A549 (cell line): ENCODE data around the gene CD58.

Experiments used
- EP300 ChIP-seq, 2 experiments: fragments of >200 bp; sonication (Bioruptor Twin); formaldehyde crosslinking; IDR thresholded peaks; 2 replicates in 1 of 2; 3 replicates in 1 of 2; pipeline ENCODE4 v1.6.1; 2016 to 2017
- HDAC2 ChIP-seq: fragments of 200-600 bp; sonication (generic); IDR thresholded peaks from 2 replicates; pipeline ENCODE4 v1.6.1; 2016
- POLR2A ChIP-seq: IDR thresholded peaks from 2 replicates; pipeline ENCODE4 v1.6.1; 2012; ENCODE audit warnings: mild to moderate bottlenecking, low read length
- RNF2 ChIP-seq: fragments of 200-600 bp; sonication (generic); IDR thresholded peaks from 2 replicates; pipeline ENCODE4 v1.6.1; 2016; ENCODE audit warnings: low read depth, mild to moderate bottlenecking, antibody characterized with exemption, moderate library complexity, borderline replicate concordance
- SMC3 ChIP-seq: fragments of >200 bp; sonication (Bioruptor Twin); formaldehyde crosslinking; IDR thresholded peaks from 3 replicates; pipeline ENCODE4 v1.6.1; 2018; ENCODE audit warnings: inconsistent platforms
- TF ChIP-seq, protein P1 (sequence below): IDR thresholded peaks from 2 replicates; pipeline ENCODE4 v1.6.1; 2012; ENCODE audit warnings: low read depth, borderline replicate concordance
- TF ChIP-seq, protein P2 (sequence below): fragments of 150-350 bp; IDR thresholded peaks from 2 replicates; pipeline ENCODE4 v1.6.1; 2014; ENCODE audit warnings: low read depth, mild to moderate bottlenecking, low read length
- TF ChIP-seq, protein P3 (sequence below): fragments of >200 bp; sonication (Bioruptor Twin); formaldehyde crosslinking; IDR thresholded peaks from 3 replicates; pipeline ENCODE4 v1.5.1; 2016
- TF ChIP-seq, protein P4 (sequence below): fragments of 200-600 bp; sonication (generic); IDR thresholded peaks from 2 replicates; pipeline ENCODE4 v1.6.1; 2016; ENCODE audit warnings: antibody characterized with exemption, mild to moderate bottlenecking, moderate library complexity

DNA sequence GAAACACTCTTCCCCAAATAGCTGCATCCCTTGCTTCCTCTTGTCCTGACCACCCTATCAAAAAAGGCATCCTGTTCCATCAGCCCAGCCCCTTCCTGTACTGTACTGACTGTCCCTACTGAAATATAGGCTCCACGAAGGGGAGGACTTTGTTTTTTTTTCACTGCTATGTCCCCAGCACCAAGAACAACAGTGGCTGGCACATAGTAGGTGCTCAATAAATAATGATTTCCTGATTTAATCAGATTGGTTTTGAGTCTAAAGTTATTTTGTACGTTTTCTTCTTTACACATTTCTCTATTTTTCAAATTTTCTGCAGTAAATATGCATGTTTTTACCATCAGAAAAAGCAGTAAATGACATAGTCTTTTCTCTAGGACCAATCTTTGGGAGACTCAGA is 73.9 kb downstream of the CD58 start:
- TF ChIP-seq, protein P1, sequence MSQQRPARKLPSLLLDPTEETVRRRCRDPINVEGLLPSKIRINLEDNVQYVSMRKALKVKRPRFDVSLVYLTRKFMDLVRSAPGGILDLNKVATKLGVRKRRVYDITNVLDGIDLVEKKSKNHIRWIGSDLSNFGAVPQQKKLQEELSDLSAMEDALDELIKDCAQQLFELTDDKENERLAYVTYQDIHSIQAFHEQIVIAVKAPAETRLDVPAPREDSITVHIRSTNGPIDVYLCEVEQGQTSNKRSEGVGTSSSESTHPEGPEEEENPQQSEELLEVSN: no peak
- TF ChIP-seq, protein P2, sequence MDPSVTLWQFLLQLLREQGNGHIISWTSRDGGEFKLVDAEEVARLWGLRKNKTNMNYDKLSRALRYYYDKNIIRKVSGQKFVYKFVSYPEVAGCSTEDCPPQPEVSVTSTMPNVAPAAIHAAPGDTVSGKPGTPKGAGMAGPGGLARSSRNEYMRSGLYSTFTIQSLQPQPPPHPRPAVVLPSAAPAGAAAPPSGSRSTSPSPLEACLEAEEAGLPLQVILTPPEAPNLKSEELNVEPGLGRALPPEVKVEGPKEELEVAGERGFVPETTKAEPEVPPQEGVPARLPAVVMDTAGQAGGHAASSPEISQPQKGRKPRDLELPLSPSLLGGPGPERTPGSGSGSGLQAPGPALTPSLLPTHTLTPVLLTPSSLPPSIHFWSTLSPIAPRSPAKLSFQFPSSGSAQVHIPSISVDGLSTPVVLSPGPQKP: no peak
- TF ChIP-seq POLR2A: no peak
- TF ChIP-seq, protein P3, sequence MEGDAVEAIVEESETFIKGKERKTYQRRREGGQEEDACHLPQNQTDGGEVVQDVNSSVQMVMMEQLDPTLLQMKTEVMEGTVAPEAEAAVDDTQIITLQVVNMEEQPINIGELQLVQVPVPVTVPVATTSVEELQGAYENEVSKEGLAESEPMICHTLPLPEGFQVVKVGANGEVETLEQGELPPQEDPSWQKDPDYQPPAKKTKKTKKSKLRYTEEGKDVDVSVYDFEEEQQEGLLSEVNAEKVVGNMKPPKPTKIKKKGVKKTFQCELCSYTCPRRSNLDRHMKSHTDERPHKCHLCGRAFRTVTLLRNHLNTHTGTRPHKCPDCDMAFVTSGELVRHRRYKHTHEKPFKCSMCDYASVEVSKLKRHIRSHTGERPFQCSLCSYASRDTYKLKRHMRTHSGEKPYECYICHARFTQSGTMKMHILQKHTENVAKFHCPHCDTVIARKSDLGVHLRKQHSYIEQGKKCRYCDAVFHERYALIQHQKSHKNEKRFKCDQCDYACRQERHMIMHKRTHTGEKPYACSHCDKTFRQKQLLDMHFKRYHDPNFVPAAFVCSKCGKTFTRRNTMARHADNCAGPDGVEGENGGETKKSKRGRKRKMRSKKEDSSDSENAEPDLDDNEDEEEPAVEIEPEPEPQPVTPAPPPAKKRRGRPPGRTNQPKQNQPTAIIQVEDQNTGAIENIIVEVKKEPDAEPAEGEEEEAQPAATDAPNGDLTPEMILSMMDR: no peak
- TF ChIP-seq EP300 (IDR thresholded peaks at IDR 0.05): no peak
- no peak for TF ChIP-seq RNF2
- TF ChIP-seq, protein P4, sequence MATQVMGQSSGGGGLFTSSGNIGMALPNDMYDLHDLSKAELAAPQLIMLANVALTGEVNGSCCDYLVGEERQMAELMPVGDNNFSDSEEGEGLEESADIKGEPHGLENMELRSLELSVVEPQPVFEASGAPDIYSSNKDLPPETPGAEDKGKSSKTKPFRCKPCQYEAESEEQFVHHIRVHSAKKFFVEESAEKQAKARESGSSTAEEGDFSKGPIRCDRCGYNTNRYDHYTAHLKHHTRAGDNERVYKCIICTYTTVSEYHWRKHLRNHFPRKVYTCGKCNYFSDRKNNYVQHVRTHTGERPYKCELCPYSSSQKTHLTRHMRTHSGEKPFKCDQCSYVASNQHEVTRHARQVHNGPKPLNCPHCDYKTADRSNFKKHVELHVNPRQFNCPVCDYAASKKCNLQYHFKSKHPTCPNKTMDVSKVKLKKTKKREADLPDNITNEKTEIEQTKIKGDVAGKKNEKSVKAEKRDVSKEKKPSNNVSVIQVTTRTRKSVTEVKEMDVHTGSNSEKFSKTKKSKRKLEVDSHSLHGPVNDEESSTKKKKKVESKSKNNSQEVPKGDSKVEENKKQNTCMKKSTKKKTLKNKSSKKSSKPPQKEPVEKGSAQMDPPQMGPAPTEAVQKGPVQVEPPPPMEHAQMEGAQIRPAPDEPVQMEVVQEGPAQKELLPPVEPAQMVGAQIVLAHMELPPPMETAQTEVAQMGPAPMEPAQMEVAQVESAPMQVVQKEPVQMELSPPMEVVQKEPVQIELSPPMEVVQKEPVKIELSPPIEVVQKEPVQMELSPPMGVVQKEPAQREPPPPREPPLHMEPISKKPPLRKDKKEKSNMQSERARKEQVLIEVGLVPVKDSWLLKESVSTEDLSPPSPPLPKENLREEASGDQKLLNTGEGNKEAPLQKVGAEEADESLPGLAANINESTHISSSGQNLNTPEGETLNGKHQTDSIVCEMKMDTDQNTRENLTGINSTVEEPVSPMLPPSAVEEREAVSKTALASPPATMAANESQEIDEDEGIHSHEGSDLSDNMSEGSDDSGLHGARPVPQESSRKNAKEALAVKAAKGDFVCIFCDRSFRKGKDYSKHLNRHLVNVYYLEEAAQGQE: no peak
- TF ChIP-seq HDAC2: no peak
- no peak for TF ChIP-seq SMC3
